HEK293 (cell line): ENCODE results near the gene OPRM1.

Source experiments
- CTCF ChIA-PET: fragments of 350-600 bp; formaldehyde crosslinking; extraction: SDS; loops from one replicate; lab custom pipeline; 2021; ENCODE audit warnings: antibody characterized with exemption; lab: Yijun Ruan, JAX
- POLR2A ChIA-PET: fragments of 300-600 bp; formaldehyde crosslinking; extraction: SDS; loops from one replicate; lab custom pipeline; 2020; ENCODE audit warnings: antibody characterized with exemption, inconsistent platforms; lab: Yijun Ruan, JAX
- H3K27ac ChIP-seq: fragments of 200-500 bp; sonication (Bioruptor generic); 2 replicates; pipeline ENCODE4 v1.5.1; 2014; ENCODE audit warnings: low read depth, low read length, control low read depth, inconsistent platforms; ENCODE audit errors: extremely low read depth
- H3K36me3 ChIP-seq, 2 experiments: fragments of 200-500 bp in 1 of 2; sonication (Bioruptor generic) in 1 of 2; 1 replicate in 1 of 2; 2 replicates in 1 of 2; pipeline ENCODE4 v1.5.1; 2014 to 2017; ENCODE audit warnings: inconsistent platforms in 2 of 2, low read length in 2 of 2; ENCODE audit not compliant: control insufficient read depth in 2 of 2, insufficient read depth in 1 of 2
- H3K4me1 ChIP-seq: fragments of 200-500 bp; sonication (Bioruptor generic); 2 replicates; pipeline ENCODE4 v1.5.1; 2014; ENCODE audit warnings: mild to moderate bottlenecking, low read length, inconsistent platforms; ENCODE audit not compliant: control insufficient read depth, insufficient read depth
- H3K4me3 ChIP-seq: 2 replicates; pipeline ENCODE4 v1.5.1; 2011; ENCODE audit warnings: low read depth, mild to moderate bottlenecking, control low read depth, low read length, moderate library complexity
- H3K9me3 ChIP-seq: fragments of 200-500 bp; sonication (Bioruptor generic); 2 replicates; pipeline ENCODE4 v1.5.1; 2014; ENCODE audit warnings: low read depth, low read length, inconsistent platforms; ENCODE audit not compliant: control insufficient read depth, insufficient read depth
- BCL11A ChIP-seq: fragments of 450-650 bp; formaldehyde crosslinking; IDR thresholded peaks from 2 replicates; pipeline ENCODE4 v1.5.1; 2016; ENCODE audit warnings: low read depth, missing biosample characterization, missing genetic modification characterization
- HIC1 ChIP-seq: fragments of 450-650 bp; formaldehyde crosslinking; IDR thresholded peaks from 2 replicates; pipeline ENCODE4 v1.5.1; 2016; ENCODE audit warnings: missing biosample characterization, missing genetic modification characterization
- HOXA7 ChIP-seq: sonication (generic); formaldehyde crosslinking; IDR thresholded peaks from 2 replicates; pipeline ENCODE4 v1.8.1; 2022; ENCODE audit warnings: missing genetic modification reagents, borderline replicate concordance
- OVOL3 ChIP-seq: fragments of 450-650 bp; formaldehyde crosslinking; IDR thresholded peaks from 2 replicates; pipeline ENCODE4 v1.5.1; 2016; ENCODE audit warnings: missing biosample characterization, missing genetic modification characterization
- PBX3 ChIP-seq: sonication (generic); formaldehyde crosslinking; IDR thresholded peaks from 2 replicates; pipeline ENCODE4 v1.8.1; 2022; ENCODE audit warnings: mild to moderate bottlenecking, moderate library complexity, missing genetic modification reagents
- SP2 ChIP-seq: fragments of 450-650 bp; formaldehyde crosslinking; IDR thresholded peaks from 2 replicates; pipeline ENCODE4 v1.5.1; 2016; ENCODE audit warnings: missing biosample characterization, missing genetic modification characterization
- ZBTB49 ChIP-seq: fragments of 450-650 bp; formaldehyde crosslinking; IDR thresholded peaks from 2 replicates; pipeline ENCODE4 v1.5.1; 2016; ENCODE audit warnings: missing biosample characterization, missing genetic modification characterization, low read depth
- ZBTB8A ChIP-seq: fragments of 450-650 bp; formaldehyde crosslinking; IDR thresholded peaks from 2 replicates; pipeline ENCODE4 v1.5.1; 2016; ENCODE audit warnings: missing biosample characterization, missing genetic modification characterization
- ZEB2 ChIP-seq: fragments of 450-650 bp; formaldehyde crosslinking; IDR thresholded peaks from 2 replicates; pipeline ENCODE4 v1.5.1; 2016; ENCODE audit warnings: missing biosample characterization, missing genetic modification characterization
- ZFP3 ChIP-seq: fragments of 450-650 bp; formaldehyde crosslinking; IDR thresholded peaks from 2 replicates; pipeline ENCODE4 v1.5.1; 2016; ENCODE audit warnings: low read depth, missing biosample characterization, missing genetic modification characterization
- ZNF10 ChIP-seq: fragments of 450-650 bp; formaldehyde crosslinking; IDR thresholded peaks from 2 replicates; pipeline ENCODE4 v1.5.1; 2017; ENCODE audit warnings: missing biosample characterization, missing genetic modification characterization
- ZNF112 ChIP-seq: fragments of 450-650 bp; formaldehyde crosslinking; IDR thresholded peaks from 2 replicates; pipeline ENCODE4 v1.5.0; 2017; ENCODE audit warnings: missing biosample characterization, missing genetic modification characterization
- ZNF146 ChIP-seq: fragments of 450-650 bp; formaldehyde crosslinking; IDR thresholded peaks from 2 replicates; pipeline ENCODE4 v1.5.1; 2016; ENCODE audit warnings: missing biosample characterization, missing genetic modification characterization
- ZNF248 ChIP-seq: fragments of 450-650 bp; formaldehyde crosslinking; IDR thresholded peaks from 2 replicates; pipeline ENCODE4 v1.5.1; 2017; ENCODE audit warnings: missing biosample characterization, missing genetic modification characterization
- ZNF362 ChIP-seq: fragments of 450-650 bp; formaldehyde crosslinking; IDR thresholded peaks from 2 replicates; pipeline ENCODE4 v1.5.1; 2016; ENCODE audit warnings: missing biosample characterization, missing genetic modification characterization
- ZNF37A ChIP-seq: fragments of 450-650 bp; IDR thresholded peaks from 2 replicates; pipeline ENCODE4 v1.5.1; 2018; ENCODE audit warnings: missing biosample characterization, missing genetic modification characterization
- ZNF398 ChIP-seq: fragments of 450-650 bp; formaldehyde crosslinking; IDR thresholded peaks from 2 replicates; pipeline ENCODE4 v1.5.1; 2017; ENCODE audit warnings: missing biosample characterization, missing genetic modification characterization
- ZNF433 ChIP-seq: fragments of 450-650 bp; formaldehyde crosslinking; IDR thresholded peaks from 2 replicates; pipeline ENCODE4 v1.5.1; 2016; ENCODE audit warnings: missing biosample characterization, missing genetic modification characterization, low read depth
- ZNF521 ChIP-seq: fragments of 450-650 bp; formaldehyde crosslinking; IDR thresholded peaks from 2 replicates; pipeline ENCODE4 v1.5.1; 2017; ENCODE audit warnings: missing biosample characterization, mild to moderate bottlenecking, missing genetic modification characterization
- ZNF555 ChIP-seq: fragments of 450-650 bp; formaldehyde crosslinking; conservative IDR thresholded peaks from 2 replicates; pipeline ENCODE4 v1.5.1; 2017; ENCODE audit warnings: missing biosample characterization, mild to moderate bottlenecking, missing genetic modification characterization, inconsistent platforms
- ZNF558 ChIP-seq: fragments of 450-650 bp; formaldehyde crosslinking; IDR thresholded peaks from 2 replicates; pipeline ENCODE4 v1.5.1; 2016; ENCODE audit warnings: missing biosample characterization, missing genetic modification characterization
- ZNF571 ChIP-seq: fragments of 450-650 bp; formaldehyde crosslinking; IDR thresholded peaks from 2 replicates; pipeline ENCODE4 v1.5.0; 2017; ENCODE audit warnings: missing biosample characterization, missing genetic modification characterization
- ZNF624 ChIP-seq: fragments of 450-650 bp; formaldehyde crosslinking; IDR thresholded peaks from 2 replicates; pipeline ENCODE4 v1.5.1; 2017; ENCODE audit warnings: missing biosample characterization, missing genetic modification characterization
- ZNF670 ChIP-seq: fragments of 450-650 bp; formaldehyde crosslinking; IDR thresholded peaks from 2 replicates; pipeline ENCODE4 v1.5.1; 2016; ENCODE audit warnings: missing biosample characterization, missing genetic modification characterization, low read depth
- ZNF707 ChIP-seq: fragments of 450-650 bp; formaldehyde crosslinking; IDR thresholded peaks from 2 replicates; pipeline ENCODE4 v1.5.1; 2016; ENCODE audit warnings: missing biosample characterization, missing genetic modification characterization
- ZNF76 ChIP-seq: fragments of 450-650 bp; formaldehyde crosslinking; IDR thresholded peaks from 2 replicates; pipeline ENCODE4; 2016; ENCODE audit warnings: low read depth, missing biosample characterization, missing genetic modification characterization, borderline replicate concordance

OPRM1 gene

GRCh38 chr6:154002894-154003293 is 36.1 kb upstream of the OPRM1 start (continued):
- TF ChIP-seq ZNF76 (no peak), ZBTB8A (tag by site-specific recombination) (no peak), ZFP3 (tag by site-specific recombination) (no peak), ZNF398 (tag by site-specific recombination) (no peak), ZEB2 (tag by site-specific recombination) (no peak), ZNF555 (no peak), OVOL3 (tag by site-specific recombination) (no peak), HIC1 (no peak), ZNF146 (tag by site-specific recombination) (no peak)

- Histone ChIP-seq H3K4me3 (no peak overlapping the region), H3K9me3 (no peaks in the 10 kb centered on the region)
- TF ChIP-seq OVOL3 (tag by site-specific recombination) (no peak), ZNF433 (no peak), ZNF112 (tag by site-specific recombination) (no peak), ZNF10 (tag by site-specific recombination) (no peak), PBX3 (CRISPR knock-in tag) (no peak), ZNF521 (no peak), ZNF248 (tag by site-specific recombination) (no peak), ZNF571 (no peak), ZNF362 (tag by site-specific recombination) (no peak)
- TF ChIP-seq, all 188 proteins: peak for 0
- ChIA-PET CTCF (interaction anchor here (0.8 kb wide), 1 partner anchor 377 kb away, joined by 3 read pairs; no protein-coding TSS in a partner anchor), POLR2A (no interaction called here)
- Histone ChIP-seq H3K36me3 (no peaks in the 10 kb centered on the region), H3K27ac (no peak overlapping the region), H3K4me1 (no peaks in the 10 kb centered on the region)
Measured at GRCh38 chr6:154010371-154010770, 28.7 kb upstream of the OPRM1 start.

GRCh38 chr6:154012852-154013251 is 26.2 kb upstream of the OPRM1 start:
- H3K9me3 ChIP-seq, result no peaks in the 10 kb centered on the region
- CTCF ChIA-PET, result no interaction called here
- H3K36me3 ChIP-seq, result no peaks in the 10 kb centered on the region
- no peaks in the 10 kb centered on the region for H3K4me1 ChIP-seq
- POLR2A ChIA-PET, result no interaction called here
- no peak overlapping the region for H3K27ac ChIP-seq
- no peak overlapping the region for H3K4me3 ChIP-seq
- no peak for TF ChIP-seq ZNF670 (tag by site-specific recombination)
- no peak for TF ChIP-seq ZNF624 (tag by site-specific recombination)
- TF ChIP-seq ZNF398 (tag by site-specific recombination), result no peak
- no peak for TF ChIP-seq ZNF558 (tag by site-specific recombination)
- TF ChIP-seq SP2 (tag by site-specific recombination), result no peak
- no peak for TF ChIP-seq ZNF37A (tag by site-specific recombination)
- TF ChIP-seq ZNF707 (tag by site-specific recombination), result no peak
- TF ChIP-seq ZBTB49 (tag by site-specific recombination), result no peak
- TF ChIP-seq HOXA7 (CRISPR knock-in tag), result no peak
- TF ChIP-seq BCL11A (tag by site-specific recombination), result no peak
